GM23338 (cell line): ENCODE data around the gene SLC27A3.
A peak's percentile ranks its signal among the peaks of the same experiment; 100 is the strongest.

ENCODE experiments used
- CREB1 ChIP-seq: fragments of 250-450 bp; sonication (Bioruptor Pico); IDR thresholded peaks from 2 replicates; pipeline ENCODE4 v1.5.0; 2020; ENCODE audit warnings: low read depth, mild to moderate bottlenecking, moderate library complexity
- EZH2 ChIP-seq: fragments of 200-600 bp; sonication (generic); IDR thresholded peaks from one replicate; pipeline ENCODE4 v1.8.0; 2017; ENCODE audit warnings: antibody characterized with exemption, mild to moderate bottlenecking, low read depth; ENCODE audit not compliant: unreplicated experiment
- POLR2AphosphoS5 ChIP-seq: IDR thresholded peaks from 2 replicates; pipeline ENCODE4 v1.6.1; 2016; ENCODE audit warnings: antibody characterized with exemption, low read depth
- STAT1 ChIP-seq: IDR thresholded peaks from one replicate; pipeline ENCODE4 v1.6.1; 2016; ENCODE audit warnings: antibody characterized with exemption; ENCODE audit not compliant: unreplicated experiment
- ZNF331 ChIP-seq: fragments of 250-450 bp; sonication (Bioruptor Pico); IDR thresholded peaks from 2 replicates; pipeline ENCODE4 v1.5.0; 2020; ENCODE audit warnings: low read depth, mild to moderate bottlenecking, moderate library complexity
- TF ChIP-seq, protein P1 (sequence below), 2 experiments: fragments of 200-600 bp in 1 of 2; sonication (generic) in 1 of 2; conservative IDR thresholded peaks; 2 replicates each; pipeline versions ENCODE4 v1.5.1 to v1.6.1; 2016 to 2017; ENCODE audit warnings: antibody characterized with exemption in 2 of 2, low read depth in 2 of 2, mild to moderate bottlenecking in 2 of 2, moderate library complexity in 1 of 2
- TF ChIP-seq, protein P2 (sequence below): IDR thresholded peaks from one replicate; pipeline ENCODE4 v1.6.1; 2018; ENCODE audit warnings: antibody characterized with exemption; ENCODE audit not compliant: unreplicated experiment

DNA sequence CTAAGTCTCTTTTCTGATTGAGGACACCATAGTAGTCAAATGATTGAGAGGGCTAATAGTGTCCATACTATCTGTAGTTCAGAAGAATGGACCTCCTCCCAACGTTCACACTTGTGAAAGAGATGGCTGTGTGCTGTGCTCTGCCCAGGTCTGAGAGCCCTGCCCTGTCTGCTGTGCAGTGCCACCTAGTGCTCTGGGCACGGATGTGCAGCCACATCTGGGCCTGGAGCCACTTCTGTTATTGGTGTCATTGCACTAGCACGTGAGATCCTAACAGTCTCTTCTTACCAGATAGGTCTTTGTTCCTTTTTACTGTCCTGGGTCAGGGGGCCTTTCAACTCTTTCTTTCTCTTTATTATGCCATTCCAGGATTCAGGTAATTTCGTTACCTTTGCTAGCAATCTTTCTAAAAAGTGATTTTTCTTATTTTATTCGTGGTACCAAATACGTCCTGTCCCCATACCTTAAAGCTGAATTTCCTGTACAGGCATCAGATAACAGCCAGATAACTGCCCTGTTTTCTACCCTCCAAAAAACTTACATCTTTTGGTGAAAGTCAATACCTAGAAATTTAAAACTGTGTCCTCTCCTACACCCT, 25.7 kb upstream of the SLC27A3 start:
- TF ChIP-seq, protein P1, sequence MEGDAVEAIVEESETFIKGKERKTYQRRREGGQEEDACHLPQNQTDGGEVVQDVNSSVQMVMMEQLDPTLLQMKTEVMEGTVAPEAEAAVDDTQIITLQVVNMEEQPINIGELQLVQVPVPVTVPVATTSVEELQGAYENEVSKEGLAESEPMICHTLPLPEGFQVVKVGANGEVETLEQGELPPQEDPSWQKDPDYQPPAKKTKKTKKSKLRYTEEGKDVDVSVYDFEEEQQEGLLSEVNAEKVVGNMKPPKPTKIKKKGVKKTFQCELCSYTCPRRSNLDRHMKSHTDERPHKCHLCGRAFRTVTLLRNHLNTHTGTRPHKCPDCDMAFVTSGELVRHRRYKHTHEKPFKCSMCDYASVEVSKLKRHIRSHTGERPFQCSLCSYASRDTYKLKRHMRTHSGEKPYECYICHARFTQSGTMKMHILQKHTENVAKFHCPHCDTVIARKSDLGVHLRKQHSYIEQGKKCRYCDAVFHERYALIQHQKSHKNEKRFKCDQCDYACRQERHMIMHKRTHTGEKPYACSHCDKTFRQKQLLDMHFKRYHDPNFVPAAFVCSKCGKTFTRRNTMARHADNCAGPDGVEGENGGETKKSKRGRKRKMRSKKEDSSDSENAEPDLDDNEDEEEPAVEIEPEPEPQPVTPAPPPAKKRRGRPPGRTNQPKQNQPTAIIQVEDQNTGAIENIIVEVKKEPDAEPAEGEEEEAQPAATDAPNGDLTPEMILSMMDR (conservative IDR thresholded peaks at IDR 0.05; ENCODE audit: low read depth in 2 of 2), result peak; percentile 91 to 99
- TF ChIP-seq, protein P2, sequence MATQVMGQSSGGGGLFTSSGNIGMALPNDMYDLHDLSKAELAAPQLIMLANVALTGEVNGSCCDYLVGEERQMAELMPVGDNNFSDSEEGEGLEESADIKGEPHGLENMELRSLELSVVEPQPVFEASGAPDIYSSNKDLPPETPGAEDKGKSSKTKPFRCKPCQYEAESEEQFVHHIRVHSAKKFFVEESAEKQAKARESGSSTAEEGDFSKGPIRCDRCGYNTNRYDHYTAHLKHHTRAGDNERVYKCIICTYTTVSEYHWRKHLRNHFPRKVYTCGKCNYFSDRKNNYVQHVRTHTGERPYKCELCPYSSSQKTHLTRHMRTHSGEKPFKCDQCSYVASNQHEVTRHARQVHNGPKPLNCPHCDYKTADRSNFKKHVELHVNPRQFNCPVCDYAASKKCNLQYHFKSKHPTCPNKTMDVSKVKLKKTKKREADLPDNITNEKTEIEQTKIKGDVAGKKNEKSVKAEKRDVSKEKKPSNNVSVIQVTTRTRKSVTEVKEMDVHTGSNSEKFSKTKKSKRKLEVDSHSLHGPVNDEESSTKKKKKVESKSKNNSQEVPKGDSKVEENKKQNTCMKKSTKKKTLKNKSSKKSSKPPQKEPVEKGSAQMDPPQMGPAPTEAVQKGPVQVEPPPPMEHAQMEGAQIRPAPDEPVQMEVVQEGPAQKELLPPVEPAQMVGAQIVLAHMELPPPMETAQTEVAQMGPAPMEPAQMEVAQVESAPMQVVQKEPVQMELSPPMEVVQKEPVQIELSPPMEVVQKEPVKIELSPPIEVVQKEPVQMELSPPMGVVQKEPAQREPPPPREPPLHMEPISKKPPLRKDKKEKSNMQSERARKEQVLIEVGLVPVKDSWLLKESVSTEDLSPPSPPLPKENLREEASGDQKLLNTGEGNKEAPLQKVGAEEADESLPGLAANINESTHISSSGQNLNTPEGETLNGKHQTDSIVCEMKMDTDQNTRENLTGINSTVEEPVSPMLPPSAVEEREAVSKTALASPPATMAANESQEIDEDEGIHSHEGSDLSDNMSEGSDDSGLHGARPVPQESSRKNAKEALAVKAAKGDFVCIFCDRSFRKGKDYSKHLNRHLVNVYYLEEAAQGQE, result no peak
- TF ChIP-seq EZH2, result no peak
- no peak for TF ChIP-seq POLR2AphosphoS5
- no peak for TF ChIP-seq STAT1
- no peak for TF ChIP-seq CREB1 (CRISPR knock-in tag)
- TF ChIP-seq ZNF331 (CRISPR knock-in tag), result no peak
